PC-9 (cell line): ENCODE data around the gene ULBP1. TPM values are rescaled to one million over a fixed set of nuclear protein-coding genes. Genes with fewer than 3 reads are reported as not detected.

Experiments
- BruUV-seq: library from RNA; stranded (reverse); fragments of 400-500 nt; replicated peaks from 2 replicates; lab custom pipeline; 2021; lab: Mats Ljungman, UMichigan
- CTCF ChIA-PET: fragments of 300-600 bp; sonication (Branson Sonifier 250); formaldehyde crosslinking; loops from one replicate; lab custom pipeline; 2022; ENCODE audit warnings: antibody characterized with exemption; lab: Charles Lee
- POLR2A ChIA-PET: fragments of 300-600 bp; sonication (Branson Sonifier 250); formaldehyde crosslinking; loops from one replicate; lab custom pipeline; 2022; ENCODE audit warnings: antibody characterized with exemption; ENCODE audit not compliant: unreplicated experiment; lab: Charles Lee
- DNase-seq, 2 experiments: peaks; one replicate each; pipeline versions ENCODE4 v3.0.0 to v3.0.0-alpha.2; 2015 to 2022; ENCODE audit warnings: mixed read lengths in 1 of 2
- H2AFZ ChIP-seq: fragments of 200-600 bp; sonication (generic); 2 replicates; pipeline ENCODE4 v1.8.1; 2017; ENCODE audit warnings: antibody characterized with exemption
- H3F3A ChIP-seq: fragments of 200-600 bp; sonication (generic); 2 replicates; pipeline ENCODE4 v1.8.1; 2017; ENCODE audit warnings: antibody characterized with exemption, mild to moderate bottlenecking, low read depth; ENCODE audit not compliant: insufficient read depth
- H3K27ac ChIP-seq: fragments of 200-600 bp; sonication (generic); 2 replicates; pipeline ENCODE4 v1.6.1; 2016; ENCODE audit warnings: mixed run types
- H3K27me3 ChIP-seq: fragments of 200-600 bp; sonication (generic); 2 replicates; pipeline ENCODE4 v1.6.1; 2016; ENCODE audit warnings: low read depth, mixed run types; ENCODE audit not compliant: insufficient read depth
- H3K36me3 ChIP-seq: fragments of 200-600 bp; sonication (generic); 2 replicates; pipeline ENCODE4 v1.6.1; 2016; ENCODE audit warnings: low read depth, mixed run types
- H3K4me1 ChIP-seq: fragments of 200-600 bp; sonication (generic); replicated peaks from 2 replicates; pipeline ENCODE4 v1.6.1; 2016; ENCODE audit warnings: mixed run types; ENCODE audit not compliant: insufficient read depth
- H3K4me2 ChIP-seq: fragments of 200-600 bp; sonication (generic); 2 replicates; pipeline ENCODE4 v1.6.1; 2017; ENCODE audit warnings: mixed run types
- H3K4me3 ChIP-seq: fragments of 200-600 bp; sonication (generic); 2 replicates; pipeline ENCODE4 v1.6.1; 2016; ENCODE audit warnings: mixed run types
- H3K79me2 ChIP-seq: fragments of 200-600 bp; sonication (generic); 2 replicates; pipeline ENCODE4 v1.6.1; 2017; ENCODE audit warnings: low read depth, mixed run types
- H3K9me2 ChIP-seq: fragments of 200-600 bp; sonication (generic); 2 replicates; pipeline ENCODE4 v1.8.1; 2017; ENCODE audit warnings: mild to moderate bottlenecking; ENCODE audit not compliant: insufficient read depth
- H3K9me3 ChIP-seq: fragments of 200-600 bp; sonication (generic); 2 replicates; pipeline ENCODE4 v1.8.1; 2016; ENCODE audit warnings: low read depth; ENCODE audit not compliant: insufficient read depth
- H4K20me1 ChIP-seq: fragments of 200-600 bp; sonication (generic); 2 replicates; pipeline ENCODE4 v1.8.1; 2017; ENCODE audit not compliant: insufficient read depth
- EZH2 ChIP-seq: fragments of 200-600 bp; sonication (generic); IDR thresholded peaks from 2 replicates; pipeline ENCODE4 v1.8.0; 2017; ENCODE audit warnings: antibody characterized with exemption, low read depth
- intact Hi-C: fragments of 100-400 bp; cut with micrococcal nuclease; formaldehyde crosslinking; loops from one replicate; pipeline ENCODE4 v1.10.0; 2022; ENCODE audit not compliant: unreplicated experiment
- total RNA-seq: library from RNA; stranded (reverse); gene quantifications from 2 replicates; pipeline ENCODE4 v1.2.3, GENCODE V29; 2021
- TF ChIP-seq, protein P1 (sequence below): fragments of 200-600 bp; sonication (generic); conservative IDR thresholded peaks from 2 replicates; pipeline ENCODE4 v1.6.1; 2017; ENCODE audit warnings: mixed run types, antibody characterized with exemption, mild to moderate bottlenecking, moderate library complexity

The ULBP1 gene
- total RNA-seq, 1 experiment from 2014 or later, result 3.3 TPM

DNA sequence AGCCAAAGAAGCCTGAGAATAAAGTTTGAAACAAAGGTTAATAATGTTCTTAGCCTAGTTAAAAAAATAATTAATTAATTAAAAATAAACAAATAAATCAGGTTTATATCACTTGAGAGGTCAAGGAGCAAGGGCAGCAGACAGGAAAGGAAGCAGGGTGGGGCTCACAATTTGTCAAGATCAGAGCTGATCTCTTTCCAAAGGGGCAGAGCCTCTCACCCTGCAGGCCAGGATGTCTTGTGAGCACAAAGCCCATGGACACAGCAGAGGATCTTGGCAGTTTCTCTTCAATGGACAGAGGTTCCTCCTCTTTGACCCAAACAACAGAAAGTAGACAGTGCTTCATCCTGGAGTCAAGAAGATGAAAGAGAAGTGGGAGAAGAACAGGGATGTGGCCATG, 14.9 kb downstream of the ULBP1 start:
- CTCF ChIA-PET, result no interaction called here
- BruUV-seq, result no TSS peak
- peaks cover 5% of the 10 kb centered on the region; the same call in 1 of the 2 replicates for H3K4me1 ChIP-seq
- H3K27ac ChIP-seq, result no peak overlapping the region
- no peak for DNase-seq
- H3K36me3 ChIP-seq, result no peaks in the 10 kb centered on the region
- H3K9me2 ChIP-seq, result no peaks in the 10 kb centered on the region
- no peaks in the 10 kb centered on the region for H3K27me3 ChIP-seq
- no peak for TF ChIP-seq EZH2
- TF ChIP-seq, protein P1, sequence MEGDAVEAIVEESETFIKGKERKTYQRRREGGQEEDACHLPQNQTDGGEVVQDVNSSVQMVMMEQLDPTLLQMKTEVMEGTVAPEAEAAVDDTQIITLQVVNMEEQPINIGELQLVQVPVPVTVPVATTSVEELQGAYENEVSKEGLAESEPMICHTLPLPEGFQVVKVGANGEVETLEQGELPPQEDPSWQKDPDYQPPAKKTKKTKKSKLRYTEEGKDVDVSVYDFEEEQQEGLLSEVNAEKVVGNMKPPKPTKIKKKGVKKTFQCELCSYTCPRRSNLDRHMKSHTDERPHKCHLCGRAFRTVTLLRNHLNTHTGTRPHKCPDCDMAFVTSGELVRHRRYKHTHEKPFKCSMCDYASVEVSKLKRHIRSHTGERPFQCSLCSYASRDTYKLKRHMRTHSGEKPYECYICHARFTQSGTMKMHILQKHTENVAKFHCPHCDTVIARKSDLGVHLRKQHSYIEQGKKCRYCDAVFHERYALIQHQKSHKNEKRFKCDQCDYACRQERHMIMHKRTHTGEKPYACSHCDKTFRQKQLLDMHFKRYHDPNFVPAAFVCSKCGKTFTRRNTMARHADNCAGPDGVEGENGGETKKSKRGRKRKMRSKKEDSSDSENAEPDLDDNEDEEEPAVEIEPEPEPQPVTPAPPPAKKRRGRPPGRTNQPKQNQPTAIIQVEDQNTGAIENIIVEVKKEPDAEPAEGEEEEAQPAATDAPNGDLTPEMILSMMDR, result no peak
- H2AFZ ChIP-seq, result no peak overlapping the region
- no peaks in the 10 kb centered on the region for H4K20me1 ChIP-seq
- no peak overlapping the region for H3K4me2 ChIP-seq
- H3K4me3 ChIP-seq, result no peak overlapping the region
- intact Hi-C loops, result no loop called here
- no peaks in the 10 kb centered on the region for H3K9me3 ChIP-seq
- no peaks in the 10 kb centered on the region for H3K79me2 ChIP-seq
- H3F3A ChIP-seq, result no peaks in the 10 kb centered on the region
- POLR2A ChIA-PET, result no interaction called here

DNA sequence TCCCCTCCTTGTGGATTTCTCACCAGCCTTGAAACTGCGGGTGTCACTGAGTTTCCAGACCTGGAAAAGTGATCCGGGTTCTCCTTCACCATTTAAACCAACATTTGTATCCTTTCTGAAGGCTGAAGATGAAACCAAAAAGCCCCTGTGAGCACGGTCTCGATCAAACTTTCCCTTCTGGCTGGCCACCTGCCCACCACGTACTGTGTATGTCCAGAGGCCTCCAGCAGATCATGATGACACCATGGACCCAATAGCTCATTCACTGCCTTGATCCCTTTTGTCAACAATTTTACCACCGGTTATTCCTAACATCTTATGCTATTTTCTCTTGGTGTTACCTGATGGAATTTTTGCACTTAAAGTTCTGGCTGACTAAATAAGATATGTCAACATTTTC, 15.6 kb downstream of the ULBP1 start:
- ChIA-PET CTCF (no interaction called here), POLR2A (interaction anchor here (0.5 kb wide), 1 partner anchor 234 kb away, joined by 13 read pairs; no protein-coding TSS in a partner anchor)
- no peak for DNase-seq
- H3K9me3 ChIP-seq, result no peaks in the 10 kb centered on the region
- no peaks in the 10 kb centered on the region for H3K9me2 ChIP-seq
- H3F3A ChIP-seq, result no peaks in the 10 kb centered on the region
- H3K4me1 ChIP-seq, result peaks cover 5% of the 10 kb centered on the region; the same call in 1 of the 2 replicates
- no peaks in the 10 kb centered on the region for H3K79me2 ChIP-seq
- no peak overlapping the region for H3K4me3 ChIP-seq
- H3K4me2 ChIP-seq, result no peak overlapping the region
- no TSS peak for BruUV-seq
- no peak overlapping the region for H2AFZ ChIP-seq
- H3K27me3 ChIP-seq, result no peaks in the 10 kb centered on the region
- no peaks in the 10 kb centered on the region for H4K20me1 ChIP-seq
- no peaks in the 10 kb centered on the region for H3K36me3 ChIP-seq
- H3K27ac ChIP-seq, result no peak overlapping the region
- intact Hi-C loops, result no loop called here
- TF ChIP-seq, protein P1, result no peak
- no peak for TF ChIP-seq EZH2

DNA sequence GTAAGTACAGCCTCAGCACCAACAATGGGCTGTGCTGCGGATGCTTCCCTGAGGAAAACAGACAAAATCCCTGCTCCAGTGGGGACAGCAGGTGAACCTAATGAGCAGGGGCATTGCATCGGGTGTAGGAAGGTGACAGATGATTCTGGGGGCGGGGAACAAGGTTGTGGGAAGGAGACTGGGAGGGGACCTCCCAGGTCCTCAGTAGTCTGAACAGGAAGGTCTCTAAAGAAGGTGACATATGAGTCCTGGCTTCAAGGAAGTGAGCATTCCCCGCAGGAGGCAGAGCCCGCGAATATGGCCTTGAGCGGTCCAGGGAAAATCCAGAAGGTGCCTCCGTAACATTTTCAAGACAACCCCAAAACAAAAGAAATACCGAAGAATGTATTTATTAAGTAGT, 19.4 kb downstream of the ULBP1 start:
- TF ChIP-seq, protein P1, result no peak
- no peak for TF ChIP-seq EZH2
- DNase-seq, result no peak
- no peak overlapping the region for H2AFZ ChIP-seq
- H3K4me1 ChIP-seq, result peaks cover 5% of the 10 kb centered on the region; the same call in 1 of the 2 replicates
- H3K9me2 ChIP-seq, result no peaks in the 10 kb centered on the region
- peaks cover 24% of the 10 kb centered on the region for H3K27me3 ChIP-seq
- no peaks in the 10 kb centered on the region for H3K79me2 ChIP-seq
- H3K4me3 ChIP-seq, result no peak overlapping the region
- H3K9me3 ChIP-seq, result no peaks in the 10 kb centered on the region
- BruUV-seq, result no TSS peak
- POLR2A ChIA-PET, result no interaction called here
- H3K27ac ChIP-seq, result no peak overlapping the region
- CTCF ChIA-PET, result no interaction called here
- no peaks in the 10 kb centered on the region for H3F3A ChIP-seq
- H3K36me3 ChIP-seq, result no peaks in the 10 kb centered on the region
- H3K4me2 ChIP-seq, result no peak overlapping the region
- intact Hi-C loops, result no loop called here
- H4K20me1 ChIP-seq, result no peaks in the 10 kb centered on the region
